Coronary artery (tissue), 2 donors: ENCODE results near the gene PNKD.

Experiments
- DNase-seq: peaks from one replicate; pipeline ENCODE4 v3.0.0-alpha.2; 2017; ENCODE audit warnings: low spot score
- H3K27ac ChIP-seq, 2 donors: fragments of 200-600 bp; sonication (generic); one replicate each; pipeline ENCODE4 v1.5.1; 2016 to 2019
- H3K4me3 ChIP-seq: fragments of 200-600 bp; sonication (generic); 2 replicates; pipeline ENCODE4 v1.5.1; 2016; ENCODE audit warnings: mild to moderate bottlenecking, moderate library complexity
- TF ChIP-seq, protein P1 (sequence below): fragments of 200-600 bp; sonication (generic); IDR thresholded peaks from one replicate; pipeline ENCODE4 v1.5.1; 2019; ENCODE audit warnings: antibody characterized with exemption

The PNKD gene

DNA sequence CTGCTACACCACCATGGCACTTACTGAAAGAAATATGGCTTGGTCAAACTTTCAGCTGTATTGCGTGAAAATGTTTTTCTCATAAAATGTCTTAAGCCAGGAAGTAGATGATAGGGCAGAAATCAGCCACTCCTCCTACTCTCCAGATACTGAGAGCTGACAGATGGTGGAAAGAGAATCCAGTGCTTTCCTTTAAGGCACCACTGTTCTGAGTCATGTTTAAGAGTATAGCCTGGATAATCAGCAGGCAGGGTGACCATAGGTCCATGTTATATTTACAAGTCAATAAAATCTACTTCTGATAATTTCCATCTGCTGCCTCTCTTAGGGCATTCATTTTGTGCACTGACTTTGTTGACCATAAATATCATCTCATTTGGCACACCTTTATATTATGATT lies 31.4 kb upstream of the PNKD start:
- TF ChIP-seq, protein P1, sequence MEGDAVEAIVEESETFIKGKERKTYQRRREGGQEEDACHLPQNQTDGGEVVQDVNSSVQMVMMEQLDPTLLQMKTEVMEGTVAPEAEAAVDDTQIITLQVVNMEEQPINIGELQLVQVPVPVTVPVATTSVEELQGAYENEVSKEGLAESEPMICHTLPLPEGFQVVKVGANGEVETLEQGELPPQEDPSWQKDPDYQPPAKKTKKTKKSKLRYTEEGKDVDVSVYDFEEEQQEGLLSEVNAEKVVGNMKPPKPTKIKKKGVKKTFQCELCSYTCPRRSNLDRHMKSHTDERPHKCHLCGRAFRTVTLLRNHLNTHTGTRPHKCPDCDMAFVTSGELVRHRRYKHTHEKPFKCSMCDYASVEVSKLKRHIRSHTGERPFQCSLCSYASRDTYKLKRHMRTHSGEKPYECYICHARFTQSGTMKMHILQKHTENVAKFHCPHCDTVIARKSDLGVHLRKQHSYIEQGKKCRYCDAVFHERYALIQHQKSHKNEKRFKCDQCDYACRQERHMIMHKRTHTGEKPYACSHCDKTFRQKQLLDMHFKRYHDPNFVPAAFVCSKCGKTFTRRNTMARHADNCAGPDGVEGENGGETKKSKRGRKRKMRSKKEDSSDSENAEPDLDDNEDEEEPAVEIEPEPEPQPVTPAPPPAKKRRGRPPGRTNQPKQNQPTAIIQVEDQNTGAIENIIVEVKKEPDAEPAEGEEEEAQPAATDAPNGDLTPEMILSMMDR: no peak
- DNase-seq: no peak
- no peak overlapping the region for H3K4me3 ChIP-seq
- no peak overlapping the region for H3K27ac ChIP-seq

DNA sequence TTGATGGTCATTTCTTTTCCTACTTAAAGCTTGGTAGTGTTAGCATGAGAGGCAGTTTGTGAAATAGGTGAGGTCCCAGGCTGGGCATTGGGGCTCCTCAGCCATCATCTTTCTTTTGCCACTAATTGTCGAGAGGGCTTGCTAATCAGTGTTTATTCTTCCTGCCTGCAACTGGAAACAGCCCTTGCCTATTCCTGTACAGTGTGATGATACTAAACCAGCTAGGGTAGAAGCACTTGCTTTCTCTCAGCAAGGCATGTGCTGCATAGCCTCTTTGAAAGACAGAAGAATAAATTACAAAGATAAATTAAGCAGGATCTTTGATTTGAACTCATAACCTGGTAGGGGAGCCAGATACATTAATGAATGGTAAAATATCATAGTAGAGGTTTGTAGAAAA lies 26.1 kb upstream of the PNKD start:
- DNase-seq: no peak
- TF ChIP-seq, protein P1: no peak
- no peak overlapping the region for H3K27ac ChIP-seq
- H3K4me3 ChIP-seq: no peak overlapping the region

DNA sequence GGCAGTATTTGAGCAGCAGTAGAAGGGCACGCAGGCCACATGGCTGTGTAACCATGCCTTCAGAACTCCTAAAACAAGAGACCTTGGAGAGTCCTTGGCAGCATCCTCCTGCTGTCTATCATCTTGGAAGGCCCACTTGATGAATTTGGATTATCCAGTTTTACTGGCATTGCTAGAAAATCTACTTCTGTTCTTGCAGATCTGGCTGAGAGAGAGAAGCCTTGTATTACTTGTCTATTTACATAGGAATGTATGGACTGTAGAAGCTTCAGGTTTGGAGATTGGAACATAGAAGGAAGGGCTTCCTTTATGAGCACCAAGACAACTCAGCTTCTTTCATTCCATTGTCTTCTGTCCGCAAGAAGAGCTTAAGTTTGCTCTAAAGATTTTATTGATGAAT lies 25.7 kb upstream of the PNKD start:
- Histone ChIP-seq H3K27ac (no peak overlapping the region), H3K4me3 (no peak overlapping the region)
- no peak for DNase-seq
- TF ChIP-seq, protein P1: no peak

DNA sequence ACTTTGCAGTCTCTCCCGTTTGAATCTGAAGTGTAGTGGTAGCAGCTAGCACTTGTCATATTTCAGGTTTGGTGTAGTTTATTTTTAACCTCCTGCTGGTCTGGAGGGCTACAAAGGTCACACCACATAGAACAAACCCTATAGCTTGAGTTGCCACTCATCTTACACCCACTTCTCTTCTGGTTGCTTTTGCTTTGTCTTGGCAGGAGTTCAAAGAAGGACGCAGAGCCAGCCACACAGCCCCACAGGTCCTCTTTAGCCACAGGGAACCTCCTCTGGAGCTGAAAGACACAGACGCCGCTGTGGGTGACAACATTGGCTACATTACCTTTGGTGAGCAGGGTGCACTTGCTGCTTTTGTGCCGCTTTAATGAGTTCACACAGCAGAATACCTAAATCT lies 25.1 kb upstream of the PNKD start:
- H3K27ac ChIP-seq: no peak overlapping the region
- no peak for DNase-seq
- TF ChIP-seq, protein P1: no peak
- no peak overlapping the region for H3K4me3 ChIP-seq

DNA sequence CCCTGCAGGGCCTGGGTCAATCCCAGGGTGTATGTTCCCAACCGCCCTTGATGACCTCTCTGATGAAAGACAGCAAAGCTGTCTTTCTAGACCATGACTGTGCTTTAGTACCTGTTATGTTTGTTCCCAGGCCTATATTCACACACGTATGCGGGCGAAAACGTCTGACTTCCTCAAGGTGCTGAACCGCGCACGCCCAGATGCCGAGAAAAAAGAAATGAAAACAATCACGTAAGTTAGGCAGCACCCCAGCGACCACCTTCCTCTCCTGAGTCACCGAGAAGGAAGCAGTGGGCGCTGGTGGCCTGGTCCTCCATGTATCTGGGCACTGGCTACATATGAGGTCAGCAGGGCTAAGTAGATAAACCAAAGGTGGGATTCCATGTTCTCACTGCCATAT lies 20.6 kb upstream of the PNKD start:
- Histone ChIP-seq H3K4me3 (no peak overlapping the region), H3K27ac (no peak overlapping the region)
- TF ChIP-seq, protein P1: no peak
- no peak for DNase-seq

DNA sequence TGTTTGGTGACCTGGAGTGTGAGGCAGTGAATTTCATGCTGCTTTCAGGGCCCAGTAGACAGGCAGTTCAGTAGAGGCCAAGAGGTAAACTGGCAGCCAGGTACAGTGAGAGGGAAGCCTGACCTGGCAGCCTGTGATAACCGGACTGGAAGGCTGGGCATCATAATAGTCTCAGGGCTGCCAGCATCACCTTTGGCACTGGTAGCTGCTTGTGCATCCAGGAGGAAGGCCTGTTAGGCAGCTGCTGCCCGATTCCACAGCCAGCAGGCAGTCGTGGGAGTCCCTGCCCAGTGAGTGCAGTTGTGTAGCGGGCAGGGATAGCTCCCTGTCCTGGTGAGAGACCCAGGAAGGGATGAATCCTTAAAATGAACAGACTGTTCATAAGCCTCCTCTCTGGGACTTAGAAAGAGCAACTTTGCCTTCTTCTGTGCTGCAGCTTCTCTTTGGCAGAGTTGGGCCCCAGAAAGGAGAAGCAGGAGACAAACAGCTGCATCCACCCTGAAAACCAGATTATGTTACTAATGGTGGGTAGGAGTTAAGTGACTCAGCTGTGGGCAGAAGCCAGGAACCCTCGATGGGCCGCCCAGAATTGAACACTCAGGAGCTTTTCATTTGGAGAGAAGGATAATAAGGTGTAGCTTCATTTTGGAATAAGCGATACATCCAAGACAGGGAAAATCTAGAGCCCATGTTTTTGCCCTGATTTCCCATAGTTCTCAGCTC lies 17.6 kb upstream of the PNKD start:
- peak overlapping the region in 1 of 2 donors; percentile 40 for H3K27ac ChIP-seq
- no peak for DNase-seq

DNA sequence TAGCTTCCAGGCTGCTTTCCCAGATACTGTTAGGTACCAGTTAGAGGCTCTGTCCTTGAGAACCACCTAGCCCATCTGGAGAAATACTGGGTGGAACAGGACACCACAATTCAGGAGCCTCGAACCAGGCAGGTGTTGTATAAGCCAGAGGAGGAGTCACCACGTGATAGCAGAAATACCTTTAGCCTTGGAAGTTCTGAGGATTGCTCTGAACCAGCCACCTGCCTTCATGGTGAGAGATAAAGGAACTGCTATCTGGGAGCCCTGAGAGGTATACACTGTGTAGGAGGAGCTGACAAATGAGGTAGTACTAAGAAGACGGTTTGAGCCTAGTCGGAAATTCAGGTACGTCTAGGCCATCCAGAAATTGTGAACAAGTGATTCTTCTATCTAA lies 17.1 kb upstream of the PNKD start:
- TF ChIP-seq, protein P1: no peak
- H3K4me3 ChIP-seq: no peak overlapping the region
- H3K27ac ChIP-seq: peak overlapping the region in 1 of 2 donors; percentile 13
- no peak for DNase-seq

More for the DNA sequence above, 17.6 kb upstream of the PNKD start:
- TF ChIP-seq, protein P1: no peak
- no peak overlapping the region for H3K4me3 ChIP-seq
